Spleen (tissue), 11 donors: ENCODE measurements around the gene ARMC5. TPM values are rescaled to one million over a fixed set of nuclear protein-coding genes. Genes with fewer than 3 reads are reported as not detected.

ENCODE experiments used
- DNase-seq: peaks from one replicate; pipeline ENCODE4 v3.0.0-alpha.2; 2020
- H3K27ac ChIP-seq, 8 donors: fragments of 200-600 bp; sonication (generic) in 7 of 8; 1 replicate in 4 of 8; 2 replicates in 4 of 8; pipeline versions ENCODE4 v1.5.0 to v1.8.0; 2016 to 2021; ENCODE audit warnings: inconsistent platforms in 4 of 8, mild to moderate bottlenecking in 4 of 8, moderate library complexity in 1 of 8
- H3K27me3 ChIP-seq, 7 donors: fragments of 200-600 bp; sonication (generic) in 6 of 7; replicated peaks in 1 of 7; 1 replicate in 4 of 7; 2 replicates in 3 of 7; pipeline versions ENCODE4 v1.5.0 to v1.8.0; 2016 to 2021; ENCODE audit warnings: inconsistent platforms in 3 of 7, mild to moderate bottlenecking in 1 of 7
- H3K36me3 ChIP-seq, 6 donors: fragments of 200-600 bp; sonication (generic) in 5 of 6; 1 replicate in 4 of 6; 2 replicates in 2 of 6; pipeline versions ENCODE4 v1.5.0 to v1.8.0; 2016 to 2021; ENCODE audit warnings: inconsistent platforms in 2 of 6
- H3K4me1 ChIP-seq, 6 donors: fragments of 200-600 bp; sonication (generic) in 5 of 6; 1 replicate in 3 of 6; 2 replicates in 3 of 6; pipeline versions ENCODE4 v1.5.0 to v1.8.0; 2016 to 2021; ENCODE audit warnings: inconsistent platforms in 3 of 6
- H3K4me3 ChIP-seq, 8 donors: fragments of 200-600 bp; sonication (generic) in 7 of 8; 1 replicate in 4 of 8; 2 replicates in 4 of 8; pipeline versions ENCODE4 v1.5.0 to v1.8.0; 2016 to 2021; ENCODE audit warnings: inconsistent platforms in 4 of 8, mild to moderate bottlenecking in 4 of 8, moderate library complexity in 2 of 8
- H3K9me3 ChIP-seq, 8 donors: fragments of 200-600 bp; sonication (generic) in 7 of 8; 1 replicate in 4 of 8; 2 replicates in 4 of 8; pipeline versions ENCODE4 v1.5.0 to v1.8.0; 2016 to 2021; ENCODE audit warnings: inconsistent platforms in 4 of 8
- CTCF ChIP-seq, 11 experiments: fragments of 200-600 bp in 7 of 11; fragments of 450-650 bp in 4 of 11; sonication (generic) in 4 of 11; IDR thresholded peaks in 8 of 11; conservative IDR thresholded peaks in 3 of 11; 1 replicate in 7 of 11; 2 replicates in 4 of 11; pipeline versions ENCODE4 v1.4.0 to v1.8.0; 2016 to 2021; ENCODE audit warnings: antibody characterized with exemption in 11 of 11, inconsistent platforms in 4 of 11, mild to moderate bottlenecking in 1 of 11
- POLR2A ChIP-seq, 3 donors: fragments of 450-650 bp; IDR thresholded peaks; one replicate each; pipeline ENCODE4 v1.5.1; 2017; ENCODE audit warnings: antibody characterized with exemption in 3 of 3, mild to moderate bottlenecking in 1 of 3
- POLR2AphosphoS5 ChIP-seq, 3 donors: sonication (generic); formaldehyde crosslinking; IDR thresholded peaks; one replicate each; pipeline ENCODE4 v1.5.1; 2017; ENCODE audit warnings: antibody characterized with exemption in 3 of 3
- WGBS, 5 donors: extraction: QIAGEN DNeasy Blood & Tissue Kit in 3 of 5; methylation state at CpG; one replicate each; pipeline versions ENCODE4 v1.1.5 to v1.1.7; 2013 to 2018; 5-methylcytosine and 5-hydroxymethylcytosine counted together
- intact Hi-C: fragments of 100-400 bp; cut with DNase I; formaldehyde crosslinking; loops from one replicate; pipeline ENCODE4 v1.15.0; 2023; ENCODE audit warnings: low total_unique reads
- polyA plus RNA-seq, 3 donors: library from polyadenylated mRNA; stranded (reverse); fragments of 200-250 nt; gene quantifications; one replicate each; pipeline ENCODE4 v1.2.1, GENCODE V29; 2013
- total RNA-seq, 7 donors: library from RNA; depleted of rRNA in 3 of 7; stranded (reverse); fragments of >200 nt in 3 of 7; fragmentation: NEBNext Ultra II Directional in 4 of 7; extraction: Animal tissue kit (Norgen Biotek cat#: 25700) in 4 of 7; gene quantifications; one replicate each; pipeline versions ENCODE4 v1.1.0 to v1.2.1, GENCODE V29; 2016 to 2021
- donor health status: healthy with polysubstance abuse.
- donor health status: DM: no; HTN: no; CAD: no; lungs with moderate emphysema.
- donor health status: DM: no; HTN: no; CAD: no.
- donor health status: Bipolar disorder and iron deficiency.
- donor health status: healthy.
- donor health status: DM: no; HTN: no; CAD: no.
- donor health status: DM: yes; HTN: yes; CAD: no.

ARMC5 gene
- total and polyA plus RNA-seq, 10 donors: 8.8 to 23.5 (median 11.8) TPM

- H3K36me3 ChIP-seq: peaks cover 0 to 50% (median 0%) of the 10 kb centered on the region in 6 donors
- DNase-seq: peak; percentile 90
- no peaks in the 10 kb centered on the region for H3K9me3 ChIP-seq
- peaks cover 0 to 69% (median 4%) of the 10 kb centered on the region in 7 donors for H3K27me3 ChIP-seq
- TF ChIP-seq CTCF (IDR thresholded peaks at IDR 0.05 in 8 of 11, conservative IDR thresholded peaks at IDR 0.05 in 3 of 11) (peak in 1 of 11 experiments; percentile 11), POLR2AphosphoS5 (IDR thresholded peaks at IDR 0.05) (peak; percentile 31 to 72 (median 51)), POLR2A (IDR thresholded peaks at IDR 0.05) (no peak)
- H3K4me3 ChIP-seq: peak overlapping the region; percentile 35 to 80 (median 46)
- peaks cover under 1 to 72% (median 38%) of the 10 kb centered on the region in 6 donors for H3K4me1 ChIP-seq
- intact Hi-C loops: no loop called here
- peak overlapping the region in 6 of 8 donors; percentile 32 to 84 (median 63) for H3K27ac ChIP-seq
- 30 to 57% (median 35%) methylated on average over 34 to 67 of the region's 67 CpGs for WGBS, 5 donors
Observed at GRCh38 chr16:31477220-31478216, 18.2 kb downstream of the ARMC5 start.

GRCh38 chr16:31478956-31479355, 19.7 kb downstream of the ARMC5 start:
- intact Hi-C loops: no loop called here
- no peak for DNase-seq
- TF ChIP-seq POLR2AphosphoS5 (IDR thresholded peaks at IDR 0.05): peak in 1 of 3 donors; percentile 27
- no peak for TF ChIP-seq CTCF (IDR thresholded peaks at IDR 0.05 in 8 of 11, conservative IDR thresholded peaks at IDR 0.05 in 3 of 11)
- TF ChIP-seq POLR2A (IDR thresholded peaks at IDR 0.05): no peak

GRCh38 chr16:31479751-31480150, 20.4 kb downstream of the ARMC5 start:
- Histone ChIP-seq H3K27ac (no peak overlapping the region), H3K9me3 (no peaks in the 10 kb centered on the region), H3K27me3 (peaks cover 0 to 67% (median 0%) of the 10 kb centered on the region in 7 donors), H3K4me3 (no peak overlapping the region), H3K36me3 (peaks cover 0 to 36% (median 0%) of the 10 kb centered on the region in 6 donors), H3K4me1 (peaks cover 0 to 50% (median 34%) of the 10 kb centered on the region in 6 donors)
- no peak for TF ChIP-seq POLR2A (IDR thresholded peaks at IDR 0.05)
- TF ChIP-seq POLR2AphosphoS5 (IDR thresholded peaks at IDR 0.05): no peak
- no peak for TF ChIP-seq CTCF (IDR thresholded peaks at IDR 0.05 in 8 of 11, conservative IDR thresholded peaks at IDR 0.05 in 3 of 11)
- 83 to 96% (median 88%) methylated on average over 9 of the region's 9 CpGs for WGBS, 5 donors
- no peak for DNase-seq
- intact Hi-C loops: loop anchor here (10.0 kb wide), 1 partner anchor 235 kb away; a partner anchor contains a TSS

More at GRCh38 chr16:31478956-31479355, 19.7 kb downstream of the ARMC5 start:
- WGBS, 5 donors: 83 to 90% (median 86%) methylated on average over 3 of the region's 3 CpGs
- Histone ChIP-seq H3K4me1 (peaks cover 0 to 58% (median 34%) of the 10 kb centered on the region in 6 donors), H3K36me3 (peaks cover 0 to 43% (median 0%) of the 10 kb centered on the region in 6 donors), H3K4me3 (no peak overlapping the region), H3K27ac (no peak overlapping the region), H3K27me3 (peaks cover 0 to 63% (median 0%) of the 10 kb centered on the region in 7 donors), H3K9me3 (no peaks in the 10 kb centered on the region)
